ENCODE results near the gene PRRC1.

PRRC1 gene

DNA sequence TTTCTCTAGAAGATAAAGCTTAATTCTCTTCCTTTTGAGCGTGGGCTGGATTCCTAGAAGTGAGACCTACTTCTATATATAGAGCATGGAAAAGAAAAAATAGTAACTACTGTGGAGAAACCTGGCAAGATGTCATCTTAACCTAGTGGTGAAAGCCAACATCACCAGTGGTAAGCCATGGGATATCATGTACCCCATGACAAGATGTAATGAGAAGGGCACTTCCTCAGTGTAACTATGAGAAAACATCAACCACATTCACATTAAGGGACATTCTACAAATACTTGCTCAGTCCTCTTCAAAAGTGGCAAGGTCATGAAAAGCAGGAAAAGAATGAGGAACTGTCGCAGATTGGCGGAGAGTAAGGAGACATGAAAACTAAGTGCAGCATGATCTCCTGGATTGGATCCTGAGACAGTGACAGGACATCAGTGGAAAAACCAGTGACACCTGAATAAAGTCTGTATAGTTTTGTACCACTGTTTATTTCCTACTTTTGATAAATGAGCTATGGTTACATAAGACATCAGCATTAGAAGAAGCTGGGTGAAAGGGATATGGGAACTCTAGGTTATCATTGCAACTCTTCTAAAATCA is 65.4 kb downstream of the PRRC1 start:
- DNase-seq: no peak

GRCh38 chr5:127583866-127584265 is 66.4 kb downstream of the PRRC1 start:
- no peak for DNase-seq

GRCh38 chr5:127585661-127586060 is 68.2 kb downstream of the PRRC1 start:
- DNase-seq: no peak

GRCh38 chr5:127586066-127586770 is 68.8 kb downstream of the PRRC1 start:
- no peak for DNase-seq

- DNase-seq: no peak
These were observed 69.4 kb downstream of the PRRC1 start for GRCh38 chr5:127586811-127587210.

- no peak for DNase-seq
These were observed 69.9 kb downstream of the PRRC1 start for GRCh38 chr5:127587246-127587917.

DNA sequence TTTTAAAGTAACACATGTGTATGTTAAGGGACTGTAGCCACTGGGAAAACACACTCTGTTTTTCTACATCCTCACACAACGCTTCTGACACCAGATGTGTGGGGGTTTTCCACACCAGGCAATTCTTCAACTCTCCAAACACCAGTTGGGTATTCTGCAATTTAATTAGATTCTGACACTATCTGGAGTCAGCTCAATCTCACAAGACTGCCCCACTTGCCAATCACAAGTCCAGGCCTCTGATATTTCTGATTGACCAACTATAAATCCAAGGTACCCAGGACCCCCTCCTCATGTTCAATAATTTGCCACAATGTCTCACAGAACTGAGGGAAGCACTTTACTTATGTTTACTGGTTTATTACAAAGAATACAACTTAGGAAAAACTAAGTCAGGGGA is 70.9 kb downstream of the PRRC1 start:
- no peak for DNase-seq

DNA sequence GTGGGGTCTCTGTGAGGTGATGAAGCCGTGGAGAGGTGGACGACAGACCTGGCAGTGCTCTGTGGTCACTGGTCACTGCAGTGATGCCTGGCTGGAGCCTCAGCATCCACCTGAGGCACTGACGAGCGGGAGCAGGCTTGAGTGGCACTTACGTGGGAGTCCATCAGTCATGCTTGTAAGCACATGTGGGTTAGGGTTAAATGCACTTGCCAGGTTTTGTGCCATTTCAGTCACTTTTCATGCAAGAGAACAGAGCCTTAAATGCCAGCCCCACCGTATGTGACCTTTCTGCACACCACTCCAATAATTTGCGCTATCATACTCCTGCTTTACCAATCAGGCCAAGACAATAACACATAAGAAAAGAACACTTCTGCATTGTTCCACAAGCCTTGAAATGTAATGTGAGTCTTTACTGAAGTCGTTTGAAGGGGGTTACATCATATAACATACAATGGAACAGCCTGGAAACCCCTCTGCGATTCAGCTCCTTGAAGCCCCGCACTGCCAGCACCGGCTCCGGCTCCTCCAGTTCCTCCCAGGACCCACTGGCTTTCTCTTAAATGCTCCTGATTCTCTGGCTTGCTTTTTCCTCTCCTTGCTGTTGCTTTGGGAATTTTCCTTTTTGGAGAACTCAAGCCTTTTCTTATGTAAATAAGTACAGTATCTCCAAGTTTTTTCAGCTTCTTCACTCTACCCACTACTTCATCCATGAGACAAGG is 72.0 kb downstream of the PRRC1 start:
- DNase-seq: no peak

DNA sequence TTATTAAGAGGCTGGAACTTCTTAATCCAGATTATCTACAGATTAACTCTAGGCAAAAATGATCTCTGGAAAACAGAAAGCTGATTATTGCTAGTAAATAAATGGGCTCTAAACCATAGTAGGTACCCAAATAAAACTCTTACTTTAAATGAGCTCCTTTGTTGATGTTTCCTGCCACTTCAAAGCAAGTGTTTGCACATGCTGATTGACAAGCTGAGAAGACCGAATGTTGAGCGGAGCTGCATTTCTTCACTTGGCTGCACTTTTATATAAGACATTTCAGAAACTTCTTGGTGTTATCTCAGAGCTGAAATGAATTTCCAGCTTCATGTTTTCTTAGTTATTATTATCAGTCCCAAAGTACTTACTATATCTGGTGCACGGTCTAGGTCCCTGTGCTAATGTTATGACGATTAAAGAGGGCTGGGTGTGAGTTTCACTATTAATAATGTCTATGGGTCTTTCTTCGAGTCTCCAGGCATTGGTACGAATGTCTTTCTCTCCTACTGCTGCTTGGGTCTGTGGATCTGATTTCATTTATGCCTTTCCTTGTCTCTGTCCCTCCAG is 72.8 kb downstream of the PRRC1 start:
- no peak for DNase-seq

GRCh38 chr5:127595484-127596368 is 78.3 kb downstream of the PRRC1 start:
- DNase-seq: no peak

DNA sequence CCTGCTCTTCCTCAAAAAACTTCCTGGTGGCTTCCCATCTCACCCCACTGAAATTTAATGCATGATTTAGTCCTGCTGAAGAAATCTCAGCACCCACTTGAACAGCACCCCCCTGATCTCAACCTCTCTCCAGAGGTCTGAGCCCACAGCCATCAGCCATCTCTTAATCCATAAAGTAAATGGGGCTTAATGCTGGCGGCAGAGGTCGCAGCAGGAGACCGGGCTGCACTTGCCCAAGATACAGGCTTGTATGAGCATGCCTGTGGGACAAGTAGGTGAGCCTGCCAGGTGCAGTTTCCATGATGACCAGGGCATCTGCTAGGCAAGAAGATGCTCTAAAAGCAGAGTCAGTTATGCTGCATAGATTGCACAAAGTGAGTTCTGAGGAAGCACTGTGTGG is 79.1 kb downstream of the PRRC1 start:
- no peak for DNase-seq

GRCh38 chr5:127599320-127599719 is 81.9 kb downstream of the PRRC1 start:
- DNase-seq: no peak

- no peak for DNase-seq
These were observed 82.4 kb downstream of the PRRC1 start for GRCh38 chr5:127599847-127600246.

- no peak for DNase-seq
These were observed 83.7 kb downstream of the PRRC1 start for GRCh38 chr5:127601111-127601510.

DNA sequence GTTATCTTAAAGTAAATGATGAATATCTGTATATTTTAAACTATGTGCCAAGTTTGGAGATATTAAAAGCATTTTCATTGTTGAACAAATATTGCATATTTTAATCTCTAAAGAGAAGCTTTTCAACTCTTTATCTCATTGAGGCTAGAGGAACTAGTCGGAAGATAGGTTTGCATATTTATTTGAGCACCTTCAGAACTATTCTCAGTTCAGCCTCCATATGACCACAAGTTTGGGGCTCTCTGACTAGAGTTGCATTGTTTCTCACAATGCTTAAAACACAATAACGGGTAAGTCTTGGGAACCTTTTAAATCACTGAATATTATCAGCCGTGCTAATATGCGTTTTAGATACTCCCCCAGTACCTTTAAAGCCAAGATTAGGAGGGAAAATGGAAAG is 84.2 kb downstream of the PRRC1 start:
- no peak for DNase-seq

- DNase-seq: no peak
These were observed 85.0 kb downstream of the PRRC1 start for GRCh38 chr5:127602481-127602880.

DNA sequence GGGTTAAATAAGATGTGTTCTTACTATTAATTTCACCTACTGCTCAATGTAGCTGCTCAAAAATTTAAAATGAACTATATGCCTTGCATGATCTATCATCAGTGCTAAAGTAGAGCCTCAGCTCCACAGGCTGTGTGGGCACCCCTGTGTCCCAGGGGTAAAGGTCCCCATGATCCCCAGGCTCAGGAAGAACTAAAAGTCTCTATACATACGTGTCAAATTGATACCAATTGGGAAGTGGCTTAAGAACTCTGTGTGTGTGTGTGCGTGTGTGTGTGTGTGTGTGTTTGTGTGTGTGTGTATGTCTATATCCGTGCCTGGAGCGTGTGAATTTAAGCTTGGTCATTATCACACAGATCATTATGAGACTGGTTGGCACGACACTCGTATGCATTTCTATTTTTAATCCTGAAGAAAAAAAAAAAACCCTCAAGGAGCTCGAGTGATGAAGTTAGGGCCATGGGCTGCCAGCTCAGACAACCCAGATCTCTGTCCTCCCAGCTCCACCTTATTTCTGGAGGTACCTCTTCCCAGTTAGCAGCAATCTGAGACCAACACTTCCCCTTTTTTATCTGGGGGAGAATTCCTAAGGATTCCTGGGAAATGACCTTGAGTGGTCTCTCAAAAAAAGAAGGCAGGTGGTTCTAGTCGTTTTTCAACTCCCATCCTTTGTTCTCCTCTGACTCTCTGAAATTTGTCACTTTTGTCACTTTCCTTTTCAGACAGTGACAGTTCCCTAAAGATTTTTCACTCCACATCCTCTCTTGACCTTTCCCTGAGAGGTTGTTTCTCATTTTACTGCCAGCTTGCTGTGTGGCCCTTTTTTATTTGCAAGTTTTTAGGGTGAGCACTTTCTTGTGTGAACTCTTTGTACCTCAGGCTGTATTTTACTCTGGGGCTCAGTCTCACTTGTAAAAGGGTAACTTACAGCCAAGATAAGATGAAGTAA is 85.7 kb downstream of the PRRC1 start:
- DNase-seq: no peak

Measured in NCI-H748 treated with DMSO at 0.1 percent for 48 hours (cell line).